ENCODE measurements around the gene TMEFF1. TPM values are rescaled to one million over a fixed set of nuclear protein-coding genes. Genes with fewer than 3 reads are reported as not detected.

TMEFF1 gene
- total RNA-seq, 1 donor from 2014 or later: 0.80 TPM

GRCh38 chr9:100549048-100549447, 76.1 kb downstream of the TMEFF1 start:
- Histone ChIP-seq H3K4me1 (no peaks in the 10 kb centered on the region), H3K9me3 (no peaks in the 10 kb centered on the region), H3K4me3 (no peak overlapping the region), H3K36me3 (no peaks in the 10 kb centered on the region), H3K27me3 (ENCODE audit: low read depth) (no peaks in the 10 kb centered on the region), H3K27ac (no peak overlapping the region)
- DNase-seq (no peak), ATAC-seq (no peak)
- TF ChIP-seq, protein P1, sequence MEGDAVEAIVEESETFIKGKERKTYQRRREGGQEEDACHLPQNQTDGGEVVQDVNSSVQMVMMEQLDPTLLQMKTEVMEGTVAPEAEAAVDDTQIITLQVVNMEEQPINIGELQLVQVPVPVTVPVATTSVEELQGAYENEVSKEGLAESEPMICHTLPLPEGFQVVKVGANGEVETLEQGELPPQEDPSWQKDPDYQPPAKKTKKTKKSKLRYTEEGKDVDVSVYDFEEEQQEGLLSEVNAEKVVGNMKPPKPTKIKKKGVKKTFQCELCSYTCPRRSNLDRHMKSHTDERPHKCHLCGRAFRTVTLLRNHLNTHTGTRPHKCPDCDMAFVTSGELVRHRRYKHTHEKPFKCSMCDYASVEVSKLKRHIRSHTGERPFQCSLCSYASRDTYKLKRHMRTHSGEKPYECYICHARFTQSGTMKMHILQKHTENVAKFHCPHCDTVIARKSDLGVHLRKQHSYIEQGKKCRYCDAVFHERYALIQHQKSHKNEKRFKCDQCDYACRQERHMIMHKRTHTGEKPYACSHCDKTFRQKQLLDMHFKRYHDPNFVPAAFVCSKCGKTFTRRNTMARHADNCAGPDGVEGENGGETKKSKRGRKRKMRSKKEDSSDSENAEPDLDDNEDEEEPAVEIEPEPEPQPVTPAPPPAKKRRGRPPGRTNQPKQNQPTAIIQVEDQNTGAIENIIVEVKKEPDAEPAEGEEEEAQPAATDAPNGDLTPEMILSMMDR (IDR thresholded peaks at IDR 0.05): no peak
- intact Hi-C loops (cut with DNase I): no loop called here

DNA sequence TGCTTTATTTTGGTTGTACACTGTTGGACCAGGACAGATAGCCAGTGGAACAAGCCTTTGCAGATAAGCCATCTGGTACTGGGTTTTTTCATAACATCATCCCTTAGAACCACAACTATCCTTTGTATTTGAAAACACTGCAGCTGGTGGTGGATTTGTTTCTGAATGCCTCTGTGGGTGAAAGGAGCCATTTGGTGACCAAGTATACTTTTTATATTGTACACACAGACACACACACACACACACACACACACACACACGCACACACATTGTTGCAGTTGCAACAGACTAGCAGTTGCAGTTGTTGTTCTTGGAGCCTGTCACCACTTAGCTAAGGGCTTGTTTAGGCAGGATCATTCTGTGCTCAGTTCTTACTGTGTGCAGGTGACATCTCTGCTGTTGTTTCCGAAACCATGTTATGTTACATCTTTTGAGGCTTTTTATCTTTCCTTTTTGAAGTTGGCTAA, 82.0 kb downstream of the TMEFF1 start:
- no peak for ATAC-seq
- TF ChIP-seq, protein P1 (IDR thresholded peaks at IDR 0.05): no peak
- Histone ChIP-seq H3K27ac (no peak overlapping the region), H3K9me3 (no peaks in the 10 kb centered on the region), H3K27me3 (ENCODE audit: low read depth) (no peaks in the 10 kb centered on the region), H3K36me3 (no peaks in the 10 kb centered on the region), H3K4me1 (no peaks in the 10 kb centered on the region), H3K4me3 (no peak overlapping the region)
- no peak for DNase-seq
- intact Hi-C loops (cut with DNase I): no loop called here

DNA sequence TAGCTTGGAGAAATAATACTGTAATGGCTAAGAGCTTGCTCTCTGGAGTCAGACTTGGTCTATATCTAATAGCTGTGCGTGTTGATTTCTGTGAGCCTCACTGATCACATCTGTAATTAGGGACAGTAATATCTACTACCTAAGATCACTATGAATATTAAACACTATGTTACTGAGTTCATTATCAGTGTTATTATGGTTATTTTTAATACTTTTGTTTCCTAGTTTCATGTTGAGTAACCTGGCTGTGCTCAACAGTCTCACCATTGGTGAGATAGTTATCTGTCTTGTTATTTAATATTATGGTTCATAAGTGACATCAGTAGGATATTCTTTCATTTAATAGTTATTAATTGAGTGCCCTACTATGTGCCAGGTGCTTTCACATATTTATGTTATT, 82.5 kb downstream of the TMEFF1 start:
- TF ChIP-seq, protein P1 (IDR thresholded peaks at IDR 0.05): no peak
- intact Hi-C loops (cut with DNase I): no loop called here

GRCh38 chr9:100557053-100557452, 84.1 kb downstream of the TMEFF1 start:
- ATAC-seq: no peak
- intact Hi-C loops (cut with DNase I): no loop called here
- no peaks in the 10 kb centered on the region for H3K9me3 ChIP-seq
- H3K4me3 ChIP-seq: no peak overlapping the region
- no peak for DNase-seq
- H3K27me3 ChIP-seq (ENCODE audit: low read depth): no peaks in the 10 kb centered on the region
- TF ChIP-seq, protein P1 (IDR thresholded peaks at IDR 0.05): no peak
- no peaks in the 10 kb centered on the region for H3K36me3 ChIP-seq
- H3K4me1 ChIP-seq: no peaks in the 10 kb centered on the region
- H3K27ac ChIP-seq: no peak overlapping the region

More for the DNA sequence above, 82.5 kb downstream of the TMEFF1 start:
- H3K36me3 ChIP-seq: no peaks in the 10 kb centered on the region
- DNase-seq: no peak
- no peak overlapping the region for H3K4me3 ChIP-seq
- ATAC-seq: no peak
- H3K9me3 ChIP-seq: no peaks in the 10 kb centered on the region
- no peaks in the 10 kb centered on the region for H3K4me1 ChIP-seq
- no peaks in the 10 kb centered on the region for H3K27me3 ChIP-seq (ENCODE audit: low read depth)
- no peak overlapping the region for H3K27ac ChIP-seq

- no peaks in the 10 kb centered on the region for H3K27me3 ChIP-seq (ENCODE audit: low read depth)
- intact Hi-C loops (cut with DNase I): no loop called here
- DNase-seq (no peak), ATAC-seq (no peak)
- H3K36me3 ChIP-seq: no peaks in the 10 kb centered on the region
- H3K4me3 ChIP-seq: no peak overlapping the region
- H3K9me3 ChIP-seq: no peaks in the 10 kb centered on the region
- H3K4me1 ChIP-seq: no peaks in the 10 kb centered on the region
- TF ChIP-seq, protein P1 (IDR thresholded peaks at IDR 0.05): no peak
- no peak overlapping the region for H3K27ac ChIP-seq
These were observed 88.3 kb downstream of the TMEFF1 start for GRCh38 chr9:100561256-100561655.

DNA sequence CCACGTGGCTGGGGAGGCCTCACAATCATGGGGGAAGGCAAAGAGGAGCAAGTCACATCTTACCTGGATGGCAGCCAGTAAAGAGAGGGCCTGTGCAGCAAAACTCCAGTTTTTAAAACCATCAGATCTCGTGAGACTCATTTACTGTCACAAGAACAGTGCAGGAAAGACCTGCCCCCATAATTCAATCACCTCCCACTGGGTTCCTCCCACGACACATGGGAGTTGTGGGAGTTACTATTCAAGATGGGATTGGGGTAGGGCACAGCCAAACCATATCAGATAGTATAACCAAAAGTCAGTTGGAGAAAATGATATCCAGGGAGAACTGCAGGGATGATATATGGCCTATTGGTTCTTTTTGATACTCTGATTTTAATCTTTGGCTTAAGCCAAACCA, 94.9 kb downstream of the TMEFF1 start:
- ATAC-seq: no peak
- Histone ChIP-seq H3K27ac (no peak overlapping the region), H3K4me3 (no peak overlapping the region), H3K9me3 (no peaks in the 10 kb centered on the region), H3K27me3 (ENCODE audit: low read depth) (no peaks in the 10 kb centered on the region), H3K36me3 (no peaks in the 10 kb centered on the region), H3K4me1 (no peaks in the 10 kb centered on the region)
- DNase-seq: no peak
- intact Hi-C loops (cut with DNase I): no loop called here
- TF ChIP-seq, protein P1 (IDR thresholded peaks at IDR 0.05): no peak
